BLaER1 (cell line): Measurements from ENCODE around the gene PSMC3.

Experiments used
- H3K27ac ChIP-seq: shearing (Covaris generic); formaldehyde crosslinking; 2 replicates; pipeline ENCODE4 v1.8.1; 2022
- H3K27me3 ChIP-seq: shearing (Covaris generic); formaldehyde crosslinking; 2 replicates; pipeline ENCODE4 v1.8.1; 2022
- H3K36me3 ChIP-seq: shearing (Covaris generic); formaldehyde crosslinking; 2 replicates; pipeline ENCODE4 v1.8.1; 2022
- H3K4me1 ChIP-seq: shearing (Covaris generic); formaldehyde crosslinking; 2 replicates; pipeline ENCODE4 v1.8.1; 2022
- H3K4me2 ChIP-seq: shearing (Covaris generic); formaldehyde crosslinking; 2 replicates; pipeline ENCODE4 v1.8.1; 2022
- H3K4me3 ChIP-seq: shearing (Covaris generic); formaldehyde crosslinking; 2 replicates; pipeline ENCODE4 v1.8.1; 2022
- H3K9ac ChIP-seq: shearing (Covaris generic); formaldehyde crosslinking; 2 replicates; pipeline ENCODE4 v1.8.1; 2022
- H3K9me3 ChIP-seq: shearing (Covaris generic); formaldehyde crosslinking; 2 replicates; pipeline ENCODE4 v1.8.1; 2022
- H4K20me1 ChIP-seq: shearing (Covaris generic); formaldehyde crosslinking; 2 replicates; pipeline ENCODE4 v1.8.1; 2022
- Cebpa-rat ChIP-seq: shearing (Covaris generic); IDR thresholded peaks from 2 replicates; pipeline ENCODE4 v1.8.1; 2022

The PSMC3 gene

DNA sequence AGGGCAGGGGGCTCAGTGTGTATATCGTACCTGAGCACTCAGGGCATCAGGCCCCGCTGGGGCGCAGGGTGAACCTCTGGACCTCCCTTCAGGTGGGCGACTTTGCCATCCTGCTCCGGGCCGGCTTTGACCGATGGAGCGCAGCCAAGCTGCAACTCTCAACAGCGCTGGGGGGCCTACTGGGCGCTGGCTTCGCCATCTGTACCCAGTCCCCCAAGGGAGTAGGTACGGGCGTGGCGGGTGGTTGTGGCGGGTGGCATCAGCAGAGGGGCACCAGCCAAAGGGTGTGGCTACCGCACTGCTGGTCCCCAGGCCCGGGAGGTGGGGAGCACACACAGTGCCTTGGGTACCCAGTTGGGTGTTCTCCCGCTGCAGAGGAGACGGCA is 11.6 kb downstream of the PSMC3 start:
- peak overlapping the region; percentile 41; the same call in 1 of the 2 replicates for H3K9ac ChIP-seq
- H3K9me3 ChIP-seq, result no peaks in the 10 kb centered on the region
- H3K36me3 ChIP-seq, result peaks cover 70% of the 10 kb centered on the region
- H3K4me1 ChIP-seq, result peaks cover 45% of the 10 kb centered on the region
- peak overlapping the region; percentile 48 for H3K27ac ChIP-seq
- no peak overlapping the region for H3K4me3 ChIP-seq
- H3K4me2 ChIP-seq, result peak overlapping the region; percentile 83
- peaks cover 36% of the 10 kb centered on the region for H4K20me1 ChIP-seq
- no peak for TF ChIP-seq Cebpa-rat
- H3K27me3 ChIP-seq, result no peaks in the 10 kb centered on the region

DNA sequence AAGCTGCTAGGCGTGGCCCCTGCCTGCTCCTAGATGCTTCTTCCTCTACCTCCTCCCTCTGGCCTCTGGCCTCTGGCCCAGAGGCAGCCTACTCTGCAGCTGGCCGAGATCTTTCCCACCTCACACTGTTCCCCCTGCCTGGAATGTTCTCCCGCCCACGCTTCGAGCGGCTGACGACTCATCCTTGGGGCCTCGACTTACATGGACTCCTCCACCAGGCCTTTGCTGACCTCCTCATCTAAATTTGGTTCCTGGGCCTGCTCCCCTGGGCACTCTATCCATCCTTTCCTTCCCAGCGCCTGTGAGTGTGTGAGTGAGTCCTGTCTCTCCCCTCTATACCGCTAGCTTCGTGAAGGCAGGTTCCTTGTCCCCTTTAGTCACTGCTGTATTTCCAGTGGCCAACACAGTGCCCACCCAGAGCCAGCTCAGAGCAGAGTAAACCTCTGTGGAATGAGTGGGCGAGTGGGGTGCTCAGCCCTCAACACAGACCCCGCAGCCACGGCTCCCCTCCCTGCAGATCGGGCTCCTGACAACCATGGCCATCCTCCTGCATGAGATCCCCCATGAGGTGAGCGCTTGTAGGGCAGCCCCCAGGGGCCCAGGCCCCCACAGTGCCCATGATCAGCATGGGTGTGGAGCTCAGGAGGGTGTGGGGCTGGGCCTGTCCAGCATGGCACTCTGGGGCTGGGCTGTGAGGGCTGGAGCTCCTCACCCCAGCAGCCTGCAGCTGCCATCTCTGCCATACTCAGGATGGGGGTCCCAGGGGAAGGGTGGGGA is 12.1 kb downstream of the PSMC3 start:
- TF ChIP-seq Cebpa-rat, result no peak
- H3K27ac ChIP-seq, result peak overlapping the region; percentile 48
- H4K20me1 ChIP-seq, result peaks cover 36% of the 10 kb centered on the region
- H3K27me3 ChIP-seq, result no peaks in the 10 kb centered on the region
- no peak overlapping the region for H3K4me3 ChIP-seq
- H3K4me2 ChIP-seq, result peak overlapping the region; percentile 83
- H3K9me3 ChIP-seq, result no peaks in the 10 kb centered on the region
- H3K4me1 ChIP-seq, result peaks cover 51% of the 10 kb centered on the region
- H3K36me3 ChIP-seq, result peaks cover 64% of the 10 kb centered on the region
- H3K9ac ChIP-seq, result peak overlapping the region; percentile 41

GRCh38 chr11:47413351-47413750 is 12.9 kb downstream of the PSMC3 start:
- Histone ChIP-seq H3K9ac (0 out of 2 replicates have a peak overlapping the region, but pooled peaks have one; percentile 41), H3K9me3 (no peaks in the 10 kb centered on the region), H3K4me2 (peak overlapping the region; percentile 83), H3K4me1 (peaks cover 56% of the 10 kb centered on the region), H3K27me3 (no peaks in the 10 kb centered on the region), H3K4me3 (no peak overlapping the region), H3K27ac (peak overlapping the region; percentile 48; the same call in 1 of the 2 replicates), H3K36me3 (peaks cover 57% of the 10 kb centered on the region), H4K20me1 (peaks cover 36% of the 10 kb centered on the region)
- no peak for TF ChIP-seq Cebpa-rat

DNA sequence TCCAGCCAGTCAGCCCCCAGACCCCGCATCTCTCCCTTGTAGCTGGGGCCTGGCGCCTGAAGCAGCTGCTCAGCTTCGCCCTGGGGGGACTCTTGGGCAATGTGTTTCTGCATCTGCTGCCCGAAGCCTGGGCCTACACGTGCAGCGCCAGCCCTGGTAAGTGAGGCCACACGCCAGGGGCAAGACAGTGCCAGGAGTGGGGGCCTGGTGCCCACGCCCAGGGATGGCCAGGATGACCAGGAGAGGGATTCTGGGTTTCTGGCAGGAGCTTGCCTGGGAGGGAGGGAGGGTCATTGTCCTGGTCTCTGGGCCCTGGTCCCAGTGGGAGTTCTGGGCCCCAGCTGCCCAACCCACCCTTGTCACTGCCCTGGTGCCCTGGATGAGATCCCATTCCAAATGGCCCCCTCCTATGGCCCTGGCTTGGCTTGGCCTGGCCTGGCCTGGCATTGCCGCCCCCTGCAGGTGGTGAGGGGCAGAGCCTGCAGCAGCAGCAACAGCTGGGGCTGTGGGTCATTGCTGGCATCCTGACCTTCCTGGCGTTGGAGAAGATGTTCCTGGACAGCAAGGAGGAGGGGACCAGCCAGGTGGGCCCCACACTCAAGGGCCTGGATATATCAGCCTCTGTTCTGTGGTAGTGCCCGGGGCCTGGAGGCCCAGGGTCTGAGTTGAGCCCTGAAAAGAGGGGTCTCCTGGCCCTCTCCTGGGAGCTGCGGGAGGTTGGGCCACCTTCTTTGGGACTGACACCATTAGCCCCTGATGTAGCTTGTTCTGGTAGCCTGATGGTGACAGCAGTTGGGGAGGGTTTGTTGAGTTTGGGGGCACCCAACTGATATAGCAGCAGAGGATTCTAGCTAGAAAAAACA is 14.1 kb downstream of the PSMC3 start:
- H4K20me1 ChIP-seq, result peaks cover 32% of the 10 kb centered on the region
- no peak for TF ChIP-seq Cebpa-rat
- no peak overlapping the region for H3K9ac ChIP-seq
- H3K4me1 ChIP-seq, result peaks cover 63% of the 10 kb centered on the region
- H3K27ac ChIP-seq, result no peak overlapping the region
- no peak overlapping the region for H3K4me2 ChIP-seq
- no peaks in the 10 kb centered on the region for H3K9me3 ChIP-seq
- H3K27me3 ChIP-seq, result no peaks in the 10 kb centered on the region
- peaks cover 44% of the 10 kb centered on the region for H3K36me3 ChIP-seq
- no peak overlapping the region for H3K4me3 ChIP-seq

GRCh38 chr11:47410370-47411264 is 15.6 kb downstream of the PSMC3 start:
- peak overlapping the region; percentile 79 for H3K9ac ChIP-seq

DNA sequence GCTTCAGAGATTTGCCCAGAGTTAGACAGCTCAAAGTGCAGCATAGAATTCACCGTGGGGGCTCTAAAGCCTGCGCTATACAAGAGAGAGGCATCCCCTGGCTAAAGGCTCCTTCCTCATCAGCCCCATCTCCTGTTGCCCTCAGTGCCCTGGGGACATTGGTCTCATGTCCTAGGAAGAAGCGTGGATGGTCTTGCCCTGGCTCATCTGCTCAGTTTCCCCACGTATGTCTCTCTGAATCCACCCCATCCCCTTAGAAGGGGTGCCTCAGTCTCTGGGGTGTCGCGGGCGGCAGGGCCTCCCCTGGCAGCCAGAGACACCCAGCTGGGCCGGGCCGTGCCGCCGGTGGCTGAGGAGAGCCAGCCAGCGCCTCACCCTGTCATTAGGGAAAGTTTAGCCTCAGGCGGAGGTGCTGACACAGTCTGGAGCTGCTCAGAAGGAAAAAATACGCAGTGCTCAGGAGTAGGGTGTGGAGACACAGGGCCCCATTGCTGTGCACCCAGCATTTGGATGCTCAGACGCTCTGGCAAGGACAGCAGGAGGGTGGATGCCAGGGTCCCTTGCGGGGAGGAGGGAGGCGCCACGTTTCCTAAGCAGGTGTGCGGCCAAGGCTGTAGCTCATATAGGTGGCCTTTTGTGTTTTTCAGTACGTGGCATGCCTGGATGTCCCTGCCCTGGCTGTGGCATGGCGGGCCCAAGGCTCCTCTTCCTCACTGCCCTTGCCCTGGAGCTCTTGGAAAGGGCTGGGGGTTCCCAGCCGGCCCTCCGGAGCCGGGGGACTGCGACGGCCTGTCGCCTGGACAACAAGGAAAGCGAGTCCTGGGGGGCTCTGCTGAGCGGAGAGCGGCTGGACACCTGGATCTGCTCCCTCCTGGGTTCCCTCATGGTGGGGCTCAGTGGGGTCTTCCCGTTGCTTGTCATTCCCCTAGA is 16.5 kb downstream of the PSMC3 start:
- TF ChIP-seq Cebpa-rat, result no peak
- peaks cover 59% of the 10 kb centered on the region for H3K4me1 ChIP-seq
- peak overlapping the region; percentile 99 for H3K4me2 ChIP-seq
- peak overlapping the region; percentile 79 for H3K9ac ChIP-seq
- H3K36me3 ChIP-seq, result peaks cover 26% of the 10 kb centered on the region
- peak overlapping the region; percentile 76 for H3K4me3 ChIP-seq
- peak overlapping the region; percentile 83 for H3K27ac ChIP-seq
- H3K9me3 ChIP-seq, result no peaks in the 10 kb centered on the region
- H3K27me3 ChIP-seq, result no peaks in the 10 kb centered on the region
- H4K20me1 ChIP-seq, result peaks cover 14% of the 10 kb centered on the region

More at GRCh38 chr11:47410370-47411264, 15.6 kb downstream of the PSMC3 start:
- Histone ChIP-seq H3K27me3 (no peaks in the 10 kb centered on the region), H3K4me3 (0 out of 2 replicates have a peak overlapping the region, but pooled peaks have one; percentile 76), H3K4me2 (peak overlapping the region; percentile 99), H3K27ac (peak overlapping the region; percentile 83), H3K4me1 (peaks cover 66% of the 10 kb centered on the region), H3K9me3 (no peaks in the 10 kb centered on the region), H3K36me3 (peaks cover 29% of the 10 kb centered on the region), H4K20me1 (peaks cover 23% of the 10 kb centered on the region)
- TF ChIP-seq Cebpa-rat, result no peak

GRCh38 chr11:47408598-47409439 is 17.4 kb downstream of the PSMC3 start:
- Histone ChIP-seq H3K4me2 (peak overlapping the region; percentile 99), H3K27me3 (no peaks in the 10 kb centered on the region), H3K36me3 (peaks cover 20% of the 10 kb centered on the region), H3K9me3 (no peaks in the 10 kb centered on the region), H3K4me1 (peaks cover 59% of the 10 kb centered on the region), H3K27ac (peak overlapping the region; percentile 83), H3K9ac (peak overlapping the region; percentile 79), H4K20me1 (peaks cover 5% of the 10 kb centered on the region), H3K4me3 (peak overlapping the region; percentile 76)
- no peak for TF ChIP-seq Cebpa-rat
